ENCODE data around the gene AKAP13. TPM values are rescaled to one million over a fixed set of nuclear protein-coding genes. Genes with fewer than 3 reads are reported as not detected.

Gene AKAP13
- total and polyA plus RNA-seq, 2 of the 13 experiments (the other 11 are each of a cell fraction or from before 2014, with no cell fraction given) = 6.7 to 27.1 TPM

- Histone ChIP-seq H4K20me1 (ENCODE audit: insufficient read depth, low read length) (no peaks in the 10 kb centered on the region), H3K27me3 (ENCODE audit: control insufficient read depth in 1 of 2, insufficient read depth in 2 of 2, low read length in 2 of 2) (no peaks in the 10 kb centered on the region), H3K4me1 (ENCODE audit: insufficient read depth, low read length) (peaks cover 20% of the 10 kb centered on the region), H2AFZ (ENCODE audit: low read length) (no peak overlapping the region), H3K27ac (ENCODE audit: extremely low read length, insufficient read depth, low read length) (no peak overlapping the region), H3K4me2 (ENCODE audit: low read depth, low read length) (no peak overlapping the region), H3K79me2 (ENCODE audit: insufficient read depth, low read length) (no peaks in the 10 kb centered on the region), H3K36me3 (replicated peaks in 1 of 2; ENCODE audit: control insufficient read depth in 1 of 2, insufficient read depth in 2 of 2, low read length in 2 of 2) (peaks cover 0 to 3% of the 10 kb centered on the region in 2 experiments; a peak in 2 of 5 replicates), H3K9ac (ENCODE audit: insufficient read depth, low read depth, low read length) (no peak overlapping the region), H3K4me3 (replicated peaks in 1 of 3; ENCODE audit: insufficient read depth in 1 of 3, low read depth in 2 of 3, low read length in 3 of 3) (no peak overlapping the region), H3K9me3 (ENCODE audit: low read length) (no peaks in the 10 kb centered on the region)
- ChIA-PET CTCF (ENCODE audit: low intra/inter-chr PET ratio, low total read pairs) (no interaction called here), POLR2A (no interaction called here)
- no TSS peak for BruUV-seq (replicated peaks)
- FAIRE-seq = no peak
- no peak for ATAC-seq
- intact Hi-C loops (cut with micrococcal nuclease; ENCODE audit: unreplicated experiment) (no loop called here), in situ Hi-C loops (cut with HindIII; ENCODE audit: extremely low pct_ligation_motif_present, low pct_unique_long_range_greater_than_20kb) (loop anchor here (25.0 kb wide), 1 partner anchor 217 kb away; no protein-coding TSS in a partner anchor)
- no peak for TF ChIP-seq MTERF4 (CRISPR knock-in tag; IDR thresholded peaks at IDR 0.05)
- no peak for TF ChIP-seq PHB2 (IDR thresholded peaks at IDR 0.05; ENCODE audit: partially characterized antibody)
- DNase-seq (ENCODE audit: low spot score) = no peak
- WGBS (ENCODE audit: low lambda C conversion rate) = 88% methylated on average over 3 of the region's 3 CpGs
Measured at GRCh38 chr15:85620690-85621049, 240.3 kb downstream of the AKAP13 start.

- CTCF ChIA-PET (ENCODE audit: low intra/inter-chr PET ratio, low total read pairs) = no interaction called here
- 95% methylated on average over 4 of the region's 4 CpGs for WGBS (ENCODE audit: low lambda C conversion rate)
- POLR2A ChIA-PET = no interaction called here
- Histone ChIP-seq H3K4me1 (ENCODE audit: insufficient read depth, low read length) (peaks cover 15% of the 10 kb centered on the region), H3K4me2 (ENCODE audit: low read depth, low read length) (no peak overlapping the region), H4K20me1 (ENCODE audit: insufficient read depth, low read length) (no peaks in the 10 kb centered on the region), H3K27me3 (ENCODE audit: control insufficient read depth in 1 of 2, insufficient read depth in 2 of 2, low read length in 2 of 2) (no peaks in the 10 kb centered on the region), H3K27ac (ENCODE audit: extremely low read length, insufficient read depth, low read length) (no peak overlapping the region), H3K4me3 (replicated peaks in 1 of 3; ENCODE audit: insufficient read depth in 1 of 3, low read depth in 2 of 3, low read length in 3 of 3) (no peak overlapping the region), H2AFZ (ENCODE audit: low read length) (no peak overlapping the region), H3K9ac (ENCODE audit: insufficient read depth, low read depth, low read length) (no peak overlapping the region), H3K79me2 (ENCODE audit: insufficient read depth, low read length) (no peaks in the 10 kb centered on the region), H3K36me3 (replicated peaks in 1 of 2; ENCODE audit: control insufficient read depth in 1 of 2, insufficient read depth in 2 of 2, low read length in 2 of 2) (peaks cover 0 to 4% of the 10 kb centered on the region in 2 experiments; a peak in 2 of 5 replicates), H3K9me3 (ENCODE audit: low read length) (no peaks in the 10 kb centered on the region)
- BruUV-seq (replicated peaks) = no TSS peak
- ATAC-seq (no peak), DNase-seq (ENCODE audit: low spot score) (no peak), FAIRE-seq (no peak)
- in situ Hi-C loops (cut with HindIII; ENCODE audit: extremely low pct_ligation_motif_present, low pct_unique_long_range_greater_than_20kb) (loop anchor here (25.0 kb wide), 1 partner anchor 216 kb away; no protein-coding TSS in a partner anchor), intact Hi-C loops (cut with micrococcal nuclease; ENCODE audit: unreplicated experiment) (no loop called here)
- TF ChIP-seq ATF3 (CRISPR knock-in tag; IDR thresholded peaks at IDR 0.05) (no peak), ZNF382 (CRISPR knock-in tag; IDR thresholded peaks at IDR 0.05; ENCODE audit: borderline replicate concordance) (no peak), DZIP1 (CRISPR knock-in tag; IDR thresholded peaks at IDR 0.05) (no peak), RBM22 (optimal IDR thresholded peaks at IDR 0.05; ENCODE audit: low read length) (no peak), ZNF337 (CRISPR knock-in tag; IDR thresholded peaks at IDR 0.05; ENCODE audit: borderline replicate concordance, low read depth) (no peak), SOX13 (IDR thresholded peaks at IDR 0.05) (no peak), SOX13 (CRISPR knock-in tag; conservative IDR thresholded peaks at IDR 0.05 in 1 of 2, IDR thresholded peaks at IDR 0.05 in 1 of 2) (no peak), PLSCR1 (CRISPR knock-in tag; IDR thresholded peaks at IDR 0.05; ENCODE audit: borderline replicate concordance) (no peak), TEAD2 (CRISPR knock-in tag; IDR thresholded peaks at IDR 0.05) (no peak), ELF1 (CRISPR knock-in tag; IDR thresholded peaks at IDR 0.05) (no peak), ZFP82 (CRISPR knock-in tag; IDR thresholded peaks at IDR 0.05; ENCODE audit: borderline replicate concordance) (no peak), ZNF678 (CRISPR knock-in tag; IDR thresholded peaks at IDR 0.05) (no peak), ZNF17 (CRISPR knock-in tag; IDR thresholded peaks at IDR 0.05) (no peak)
Measured at GRCh38 chr15:85621094-85621493, 240.7 kb downstream of the AKAP13 start.
